NCI-H2227 treated with DMSO at 0.1 percent for 48 hours (cell line): Measurements from ENCODE around the gene ETFA.
"Not testable (repeated sequence)": the region's sequence is repeated elsewhere in the genome, so short reads cannot be mapped to it uniquely, and the experiment has no call there.

Experiments
- DNase-seq: peaks from one replicate; lab custom pipeline; 2025; lab: John Stamatoyannopoulos, UW

Gene ETFA

DNA sequence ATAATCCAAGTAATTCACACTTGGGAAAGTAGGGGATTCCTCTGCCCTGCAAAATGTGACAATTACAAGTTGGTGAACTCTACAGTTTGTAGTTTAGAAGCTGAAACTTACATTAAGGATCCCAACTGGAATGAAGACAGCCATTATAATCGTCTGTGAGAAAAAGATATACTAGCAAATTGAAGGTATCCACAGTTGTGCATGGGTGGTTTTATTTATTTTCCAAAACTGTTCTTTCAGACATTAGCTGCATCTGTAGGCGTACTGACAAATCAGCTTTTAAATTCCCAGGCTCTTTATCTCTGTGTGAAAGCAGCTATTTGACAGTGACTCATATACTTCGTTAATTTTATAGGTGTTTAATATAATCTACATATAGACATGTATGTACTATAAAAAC lies 12.8 kb upstream of the ETFA start:
- no peak for DNase-seq

DNA sequence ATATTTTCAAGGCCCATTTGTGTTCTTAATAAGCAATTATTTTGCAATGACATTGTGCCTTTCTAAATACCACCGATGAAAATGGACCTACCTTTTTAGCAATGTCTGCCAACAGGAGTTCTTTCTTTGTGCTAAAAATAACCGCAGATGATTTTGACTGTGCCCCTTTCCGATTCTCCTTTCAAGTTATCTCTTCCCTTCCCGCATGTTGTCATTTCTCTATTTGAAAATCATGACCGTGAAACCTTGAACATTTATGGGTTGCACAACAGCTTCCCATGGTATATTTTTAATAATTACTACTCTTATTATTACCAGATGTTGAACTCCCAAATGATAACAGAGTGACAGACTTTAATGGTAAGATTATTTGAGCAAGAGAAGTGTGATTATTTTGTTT lies 10.3 kb upstream of the ETFA start:
- no peak for DNase-seq

DNA sequence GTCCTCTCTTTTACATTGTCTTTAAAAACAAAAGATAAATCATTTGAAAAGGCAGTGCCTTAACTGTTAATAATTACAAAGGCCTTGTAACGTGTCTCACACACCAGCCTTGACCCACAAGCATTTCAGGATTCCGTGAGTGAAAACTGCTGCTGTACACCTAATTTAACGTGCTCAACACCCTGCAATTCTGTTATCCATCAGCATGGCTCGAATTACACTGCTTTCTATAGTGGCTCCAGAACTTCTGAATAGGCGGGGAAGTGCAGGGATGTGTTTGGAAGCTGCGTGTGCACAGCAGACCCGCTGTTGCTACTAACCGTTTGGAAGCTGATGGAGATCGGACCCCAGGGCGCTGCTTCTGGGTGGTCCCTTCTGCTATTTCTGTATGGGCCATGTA lies 9.9 kb upstream of the ETFA start:
- no peak for DNase-seq

DNA sequence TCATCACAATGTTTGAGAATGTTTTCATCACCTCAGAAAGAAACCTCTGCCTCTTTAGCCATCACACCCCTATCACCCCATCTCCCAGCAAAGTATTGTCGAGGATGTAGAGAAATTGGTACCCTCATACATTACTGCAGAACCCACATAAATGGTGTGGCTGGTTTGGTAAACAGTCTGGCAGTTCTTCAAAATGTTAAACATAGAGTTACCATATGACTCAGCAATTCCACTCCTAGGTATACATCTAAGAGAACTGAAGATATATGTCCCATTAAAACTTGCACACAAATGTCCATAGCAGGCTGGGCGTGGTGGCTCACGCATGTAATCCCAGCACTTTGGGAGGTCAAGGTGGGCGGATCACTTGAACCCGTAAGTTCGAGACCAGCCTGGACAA lies 8.7 kb upstream of the ETFA start:
- no peak for DNase-seq

DNA sequence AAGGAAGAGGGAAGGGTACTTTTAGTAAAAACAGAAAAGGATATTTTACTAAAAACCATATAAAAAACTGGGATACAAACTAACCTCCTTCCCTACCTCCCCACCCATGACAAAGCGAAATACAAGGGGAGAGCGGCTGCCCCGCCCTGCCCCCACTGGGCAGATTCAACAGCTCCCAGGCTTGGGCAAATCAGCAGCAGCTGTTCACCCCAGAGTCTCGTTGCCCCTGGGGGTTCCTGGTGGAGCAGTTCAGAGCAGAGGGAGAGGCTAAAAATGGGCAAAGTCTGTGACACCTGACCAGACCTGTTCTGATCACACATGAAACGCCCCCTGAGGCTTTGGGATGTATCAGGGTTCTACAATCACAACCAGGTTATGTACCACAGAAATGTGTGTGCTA lies 2.5 kb upstream of the ETFA start:
- DNase-seq, result no peak

DNA sequence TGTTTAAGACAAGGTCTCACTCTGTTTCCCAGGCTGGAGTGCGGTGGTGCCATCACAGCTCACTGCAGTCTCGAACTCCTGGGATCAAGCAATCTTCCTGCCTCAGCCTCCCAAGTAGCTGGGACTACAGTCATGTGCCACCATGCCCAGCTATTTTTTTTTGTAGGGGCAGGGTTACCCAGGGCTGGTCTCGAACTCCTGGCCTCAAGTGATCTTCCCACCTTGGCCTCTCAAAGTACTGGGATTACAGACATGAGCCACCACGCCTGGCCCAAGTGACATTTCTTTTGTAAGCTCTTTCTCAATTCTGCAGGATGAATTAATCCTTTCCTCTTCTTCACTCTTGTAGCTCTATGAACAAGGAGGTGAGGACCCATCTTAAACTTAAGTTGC lies 1.9 kb upstream of the ETFA start:
- not testable (repeated sequence) for DNase-seq

DNA sequence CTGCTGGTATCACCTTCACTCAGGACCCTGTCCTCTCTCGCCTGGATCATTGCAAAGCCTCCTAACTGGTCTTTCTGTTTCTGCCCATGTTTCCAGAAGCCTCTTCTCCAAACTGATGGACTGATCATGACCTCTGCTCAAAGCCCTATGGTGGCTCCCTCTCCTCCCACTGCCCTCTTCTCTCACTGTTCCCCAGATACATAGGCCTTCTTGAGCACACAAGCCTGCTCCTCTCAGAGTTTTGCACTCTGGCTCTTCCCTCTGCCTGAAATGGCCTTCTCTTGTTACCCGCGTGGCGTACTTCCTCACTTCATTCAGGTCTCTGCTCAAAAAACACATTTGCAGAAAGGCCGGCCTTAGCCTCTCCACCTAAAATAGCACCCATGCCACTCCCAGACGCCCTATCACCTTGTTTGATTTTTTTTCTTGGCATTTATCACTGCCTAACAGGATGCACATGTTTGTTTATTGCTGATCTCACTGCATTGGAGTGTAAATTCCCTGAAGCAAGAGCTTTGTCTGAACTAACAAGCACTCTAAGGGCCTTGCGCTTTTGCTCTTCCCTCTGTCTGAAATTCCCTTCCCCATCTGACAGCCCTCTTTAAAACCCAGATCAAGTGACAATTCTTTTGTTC lies 1.4 kb upstream of the ETFA start:
- no peak for DNase-seq

DNA sequence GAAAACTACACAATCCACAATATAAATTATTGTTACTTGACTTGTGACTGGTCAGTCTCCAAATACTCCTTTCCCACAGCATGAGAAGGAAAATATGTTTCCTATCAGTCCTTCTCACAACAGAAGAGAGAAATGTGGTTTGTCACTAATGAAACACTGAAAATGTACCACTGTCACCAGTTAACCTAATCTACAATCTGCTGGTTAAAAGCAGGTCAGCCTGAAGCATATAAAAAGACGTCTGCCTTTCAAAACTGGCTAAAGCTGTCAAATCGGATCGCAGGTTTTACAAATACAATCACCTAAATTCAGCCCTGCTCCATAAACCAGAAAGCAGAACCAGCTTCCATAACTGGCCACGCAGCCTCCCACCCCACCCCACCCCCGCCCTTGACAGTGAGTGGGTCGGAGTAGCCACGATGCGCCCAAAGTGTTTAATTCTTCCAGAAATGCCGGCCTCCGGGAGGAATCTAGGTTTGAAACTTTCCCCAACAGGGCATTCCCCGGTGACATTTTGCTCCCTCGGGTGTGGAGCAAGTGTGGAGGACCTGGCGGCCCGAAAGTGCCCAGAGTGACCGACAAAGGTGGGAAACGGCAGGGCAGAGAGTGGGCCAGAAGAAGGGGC lies 682 bp downstream of the ETFA start:
- DNase-seq, result no peak

DNA sequence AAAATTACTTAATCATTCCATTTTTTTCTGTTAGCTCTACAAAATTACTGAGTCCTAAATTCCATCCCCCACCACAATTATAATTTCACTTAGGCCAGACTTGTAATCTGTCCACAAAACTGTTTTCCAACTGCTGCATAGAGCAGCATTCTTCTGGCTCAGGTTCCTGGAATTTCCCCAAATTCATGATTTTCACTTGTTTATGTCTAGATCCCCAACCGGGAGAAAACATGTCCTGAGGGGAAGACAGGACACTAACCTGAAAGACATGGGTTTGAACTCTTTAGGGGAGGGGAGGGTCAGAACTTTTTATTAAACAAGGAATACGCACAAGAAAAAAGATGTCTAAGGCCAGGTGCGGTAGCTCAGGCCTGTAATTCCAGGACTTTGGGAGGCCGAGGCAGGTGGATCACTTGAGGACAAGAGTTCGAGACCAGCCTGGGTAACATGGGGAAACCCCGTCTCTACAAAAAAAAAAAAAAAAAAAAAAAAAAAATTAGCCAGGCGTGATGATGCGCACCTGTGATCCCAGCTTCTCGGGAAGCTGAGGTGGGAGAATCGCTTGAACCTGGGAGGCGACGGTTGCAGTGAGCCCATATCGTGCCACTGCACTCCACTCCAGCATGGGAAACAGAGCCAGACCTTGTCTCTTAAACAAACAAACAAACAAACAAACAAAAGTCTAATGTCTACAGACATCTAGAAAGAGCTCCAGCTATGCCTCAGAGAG lies 1.5 kb downstream of the ETFA start:
- DNase-seq, result no peak

DNA sequence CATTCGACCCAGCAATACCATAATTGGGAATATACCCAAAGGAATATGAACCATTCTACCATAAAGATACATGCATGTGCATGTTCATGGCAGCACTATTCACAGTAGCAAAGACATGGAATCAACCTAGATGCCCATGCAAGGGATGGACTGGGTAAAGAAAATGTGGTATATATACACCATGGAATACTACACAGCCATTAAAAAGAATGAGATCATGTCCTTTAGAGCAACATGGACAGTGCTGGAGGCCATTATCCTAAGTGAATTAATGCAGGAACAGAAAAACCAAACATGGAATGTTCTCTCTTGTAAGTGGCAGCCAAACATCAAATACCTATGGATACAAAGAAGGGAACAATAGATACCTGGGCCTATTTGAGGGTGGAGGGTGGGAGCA lies 7.4 kb downstream of the ETFA start:
- DNase-seq, result no peak

DNA sequence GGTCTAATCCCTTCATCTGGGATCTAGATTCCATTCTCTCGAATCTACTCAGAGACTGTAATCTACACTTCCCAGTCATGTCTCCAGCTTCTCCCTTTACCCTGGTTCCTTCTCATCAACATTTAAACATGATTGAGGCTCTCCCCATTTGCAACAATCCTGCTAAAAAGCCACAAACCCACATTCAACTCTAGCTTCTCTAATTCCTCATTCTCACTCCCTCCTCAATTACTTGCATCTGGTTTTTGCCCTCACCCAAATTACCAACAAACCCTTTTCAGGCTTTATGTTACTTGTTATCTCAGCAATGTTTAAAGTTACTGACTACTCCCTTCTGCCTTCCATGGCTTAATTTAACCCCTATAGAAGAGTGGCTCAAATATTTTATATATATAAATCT lies 11.5 kb downstream of the ETFA start:
- DNase-seq, result no peak

DNA sequence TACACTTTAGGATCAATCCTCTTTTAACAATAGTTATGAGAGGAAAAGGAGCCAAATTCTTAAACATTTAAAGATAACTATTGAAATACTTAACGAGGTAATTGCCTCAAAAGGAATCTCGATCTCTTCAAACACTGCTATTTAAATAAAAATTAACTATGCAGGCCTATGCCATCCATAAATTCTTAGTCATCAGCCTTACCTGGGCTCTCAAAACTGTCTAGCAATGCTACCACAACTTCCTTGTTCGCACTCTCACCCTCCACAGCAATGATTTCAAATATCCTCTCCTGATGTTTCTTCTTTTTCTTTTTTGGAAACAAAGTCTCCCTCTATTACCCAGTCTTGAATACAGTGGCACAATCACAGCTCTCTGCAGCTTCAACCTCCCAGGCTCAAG lies 12.3 kb downstream of the ETFA start:
- no peak for DNase-seq

DNA sequence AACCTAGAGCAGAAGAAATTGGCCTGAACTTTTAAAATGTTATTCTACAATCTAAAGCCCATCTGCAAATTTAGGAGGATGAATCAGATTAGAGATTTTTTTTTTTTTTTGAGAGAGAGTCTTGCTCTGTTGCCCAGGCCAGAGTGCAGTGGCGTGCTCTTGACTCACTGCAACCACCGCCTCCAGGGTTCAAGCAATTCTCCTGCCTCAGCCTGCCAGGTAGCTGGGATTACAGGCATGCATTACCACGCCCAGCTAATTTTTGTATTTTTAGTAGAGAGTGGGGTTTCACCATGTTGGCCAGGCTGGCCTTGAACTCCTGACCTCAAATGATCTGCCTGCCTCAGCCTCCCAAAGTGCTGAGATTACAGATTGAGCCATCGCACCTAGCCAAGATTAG lies 13.3 kb downstream of the ETFA start:
- DNase-seq, result not testable (repeated sequence)

DNA sequence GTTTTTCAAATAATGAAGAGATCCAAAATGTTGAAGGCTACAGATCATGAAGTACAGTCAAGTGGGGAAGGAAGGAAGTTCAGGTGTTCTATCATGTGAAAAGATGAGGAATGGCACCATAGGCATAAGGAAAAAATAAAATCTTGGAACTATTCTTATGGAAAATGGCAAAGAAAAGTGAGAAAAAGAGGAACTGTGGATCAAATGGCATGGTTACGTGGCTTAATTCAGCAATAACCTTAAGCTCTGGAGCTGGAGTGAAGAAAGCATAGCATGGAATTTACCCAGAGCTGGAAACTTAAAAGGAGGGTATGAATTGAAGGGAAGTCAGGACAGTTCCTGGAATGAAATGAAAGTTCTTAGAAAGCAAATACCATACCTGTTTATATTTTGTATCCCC lies 14.4 kb downstream of the ETFA start:
- no peak for DNase-seq

DNA sequence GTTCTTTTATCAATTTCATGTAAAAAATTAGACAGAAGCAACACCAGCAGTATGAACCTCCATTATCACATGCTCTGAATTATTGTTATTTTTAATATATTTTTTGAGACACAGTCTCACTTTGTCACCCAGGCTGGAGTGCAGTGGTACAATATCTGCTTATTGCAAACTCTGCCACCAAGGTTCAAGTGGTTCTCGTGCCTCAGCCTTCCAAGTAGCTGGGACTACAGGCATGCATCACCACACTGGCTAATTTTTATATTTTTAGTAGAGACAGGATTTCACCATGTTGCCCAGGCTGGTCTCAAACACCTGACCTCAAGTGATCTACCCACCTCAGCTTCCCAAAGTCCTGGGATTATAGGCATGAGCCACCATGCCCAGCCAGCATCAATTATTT lies 16.8 kb downstream of the ETFA start:
- DNase-seq, result not testable (repeated sequence)

DNA sequence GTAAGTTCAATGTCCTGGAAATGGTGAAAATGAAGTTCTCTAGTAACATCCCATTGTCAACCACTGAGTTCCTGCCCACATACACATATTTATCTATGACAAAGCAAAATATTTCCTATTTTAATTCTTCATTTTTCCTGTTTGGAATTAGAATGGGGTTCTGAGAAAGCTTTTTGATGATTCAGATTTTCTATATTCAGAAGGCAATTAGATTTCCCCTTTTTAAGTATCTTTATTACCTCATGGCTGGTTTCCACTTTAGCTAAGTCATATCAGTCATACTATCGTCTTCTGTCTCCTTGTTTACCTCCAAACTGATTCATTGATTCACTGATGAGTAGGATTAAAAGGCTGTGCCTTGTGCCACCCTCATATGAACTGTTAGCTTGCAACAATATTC lies 17.9 kb downstream of the ETFA start:
- DNase-seq, result no peak

DNA sequence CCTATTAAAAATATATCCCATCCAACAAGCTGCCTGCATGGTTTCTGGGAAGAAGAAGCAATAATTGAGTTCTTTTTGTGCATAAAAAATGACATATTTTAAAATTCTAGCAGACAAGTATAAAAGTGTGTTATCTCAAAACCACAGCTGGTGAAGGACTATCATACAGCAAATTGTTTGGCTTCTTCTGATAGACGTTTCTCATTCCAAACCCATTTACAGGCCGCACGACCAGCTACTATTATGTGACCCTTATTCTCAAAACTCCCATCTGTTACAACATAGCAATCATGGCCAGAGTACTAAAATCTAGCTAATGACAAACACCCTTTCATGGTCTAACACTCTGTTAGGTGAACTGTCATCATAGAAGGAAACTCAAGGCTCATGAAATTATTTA lies 21.7 kb downstream of the ETFA start:
- DNase-seq, result no peak

DNA sequence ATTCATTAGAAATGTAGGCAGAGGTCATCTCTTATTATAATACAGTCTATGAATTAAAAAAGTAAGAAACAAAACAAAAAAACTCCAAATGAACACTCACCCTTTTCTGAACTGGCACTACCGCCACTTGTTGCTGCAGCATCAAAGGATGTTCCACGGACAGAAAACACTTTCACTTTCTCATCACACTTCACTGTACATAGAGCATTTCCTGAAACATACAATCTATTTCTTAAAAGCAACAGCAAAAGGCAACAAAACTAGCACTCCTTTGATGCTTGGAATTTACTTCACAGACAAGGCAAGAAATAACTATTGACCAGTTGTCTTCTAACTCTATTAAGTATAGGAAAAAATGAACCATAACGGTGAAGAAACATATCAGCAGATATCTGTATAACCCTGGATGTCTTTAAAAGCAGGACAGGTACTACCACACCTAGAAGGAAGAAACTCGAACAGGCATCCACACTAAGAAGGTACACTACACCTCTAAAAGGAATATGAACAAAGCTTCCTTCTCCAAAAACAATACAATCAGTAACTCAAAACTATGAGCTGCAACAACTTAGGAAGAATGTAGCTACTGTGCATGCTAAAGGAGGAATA lies 24.9 kb downstream of the ETFA start:
- DNase-seq, result no peak

DNA sequence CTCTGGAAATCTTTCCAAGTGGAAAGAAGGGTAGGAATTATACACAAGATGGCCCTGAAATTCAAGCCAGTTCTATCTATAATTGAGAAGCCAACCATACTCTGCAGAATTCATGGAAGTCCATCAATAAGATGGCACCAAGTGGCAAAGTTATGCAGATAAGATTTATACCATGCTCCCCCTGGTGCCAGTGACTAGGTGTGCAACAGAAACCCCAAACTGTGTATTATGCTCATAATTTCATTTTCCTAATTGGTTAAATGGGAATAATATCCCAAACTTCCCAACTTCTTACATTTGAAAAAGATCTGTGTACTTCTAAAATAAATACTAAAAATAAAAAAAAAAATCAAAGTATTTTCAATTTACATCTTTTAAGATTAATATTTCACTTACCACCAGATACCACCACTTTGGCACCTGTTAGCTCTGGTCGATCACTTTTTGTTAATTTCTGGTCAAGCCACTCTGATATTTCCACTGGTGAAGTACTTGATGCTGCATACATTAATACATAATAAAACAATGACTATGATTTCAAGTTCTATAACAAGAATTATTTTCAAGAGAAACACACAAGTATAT lies 25.9 kb downstream of the ETFA start:
- DNase-seq, result no peak

DNA sequence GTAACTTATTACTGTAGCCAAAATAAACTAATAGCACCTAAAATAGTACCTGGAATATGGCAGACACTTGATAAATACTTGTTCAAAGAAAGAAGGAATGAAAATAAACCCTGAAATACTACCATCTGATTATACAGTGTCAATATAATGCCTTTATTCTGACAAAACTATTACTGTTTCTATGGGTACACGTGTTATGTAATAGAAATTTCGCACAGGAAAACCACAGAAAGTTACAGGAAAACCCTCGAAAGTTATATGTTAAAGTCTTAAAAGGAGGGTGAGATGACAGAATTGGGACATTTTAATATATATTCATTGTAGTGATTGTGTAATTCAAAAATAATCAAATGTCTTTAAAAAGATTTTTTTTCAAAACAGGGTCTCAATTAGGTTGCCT lies 28.8 kb downstream of the ETFA start:
- no peak for DNase-seq

DNA sequence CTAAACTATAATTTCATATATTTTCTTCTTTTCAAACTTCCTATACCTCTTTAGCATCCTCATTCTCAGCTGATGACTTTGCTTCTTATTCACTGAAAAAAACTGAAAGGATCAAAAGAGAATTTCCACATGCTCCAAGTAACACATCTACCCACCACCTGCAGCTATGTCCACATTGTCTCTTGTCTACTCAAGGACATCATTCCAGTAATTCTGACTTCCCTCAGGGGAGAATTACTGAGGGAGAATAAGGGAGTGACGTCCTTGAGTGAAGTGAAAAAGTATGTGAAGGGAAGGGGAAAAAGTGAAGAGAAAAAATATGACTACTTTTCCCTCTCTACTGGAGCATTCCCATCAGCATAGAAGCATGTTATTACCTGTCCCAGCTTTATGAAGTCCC lies 32.6 kb downstream of the ETFA start:
- DNase-seq, result no peak

DNA sequence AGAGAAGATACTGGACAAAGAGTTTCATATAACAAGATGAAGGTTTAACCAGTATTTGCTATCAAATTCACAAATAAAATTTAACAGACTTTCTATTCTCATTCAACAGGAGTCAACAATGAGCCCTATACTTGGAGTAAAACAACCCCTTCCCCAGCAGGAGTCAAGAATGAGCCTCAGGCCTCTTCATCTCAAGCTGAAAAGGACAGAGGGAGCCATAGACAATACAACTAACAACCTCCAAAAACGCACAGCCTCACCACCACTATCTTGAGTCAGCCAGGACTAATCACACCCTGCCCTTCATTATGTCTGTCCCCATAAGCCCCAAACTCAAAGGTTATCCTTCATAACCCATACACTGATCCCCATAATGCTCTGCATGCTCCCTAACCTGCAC lies 36.4 kb downstream of the ETFA start:
- DNase-seq, result no peak

DNA sequence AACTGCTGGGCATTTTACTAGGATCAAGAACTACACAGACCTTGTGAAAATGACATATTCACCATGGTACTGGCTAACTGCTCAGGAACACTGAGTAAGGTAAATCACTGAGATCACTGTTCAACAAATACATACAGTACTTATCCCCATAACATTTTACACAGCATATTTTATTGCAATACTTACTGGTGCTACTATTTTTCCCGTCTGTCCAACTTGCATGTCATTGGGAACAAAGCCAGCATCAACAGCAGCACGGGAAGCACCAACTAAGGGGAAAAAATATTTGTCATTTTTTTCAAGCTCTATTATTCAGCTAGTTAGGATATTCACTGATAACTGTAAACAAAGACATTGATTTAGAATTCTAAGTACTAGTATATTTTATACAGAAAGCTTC lies 37.0 kb downstream of the ETFA start:
- DNase-seq, result no peak
